Measurements from ENCODE around the gene ZNF423. TPM values are rescaled to one million over a fixed set of nuclear protein-coding genes. Genes with fewer than 3 reads are reported as not detected.

Gene ZNF423
- polyA plus RNA-seq, 1 of the 3 experiments (the other 2 are of a cell fraction) = 1.2 TPM

- TF ChIP-seq USF2 (IDR thresholded peaks at IDR 0.05; ENCODE audit: borderline replicate concordance, low read depth, low read length) = no peak
Observed at GRCh38 chr16:49464093-49464492, 391.8 kb downstream of the ZNF423 start (continued).

- ChIA-PET POLR2A (interaction anchor here (0.5 kb wide), 1 partner anchor 10 kb away, joined by 4 read pairs; no protein-coding TSS in a partner anchor), CTCF (interaction anchor here (1.1 kb wide), 1 partner anchor 8 kb away, joined by 4 read pairs; no protein-coding TSS in a partner anchor)
- no peak overlapping the region; the same call in 1 of the 2 replicates for H2AFZ ChIP-seq (ENCODE audit: low read depth)
- H4K20me1 ChIP-seq (ENCODE audit: insufficient read depth) = no peaks in the 10 kb centered on the region
- H3K9ac ChIP-seq = no peak overlapping the region
- no peaks in the 10 kb centered on the region for H3F3A ChIP-seq (replicated peaks; ENCODE audit: insufficient read depth)
- DNase-seq = no peak
- TF ChIP-seq SMC3 (IDR thresholded peaks at IDR 0.05; ENCODE audit: low read depth, low read length) (no peak), RAD21 (IDR thresholded peaks at IDR 0.05; ENCODE audit: low read length) (no peak), EP300 (IDR thresholded peaks at IDR 0.05; ENCODE audit: borderline replicate concordance in 1 of 2, low read depth in 1 of 2, low read length in 1 of 2) (no peak), USF1 (IDR thresholded peaks at IDR 0.05; ENCODE audit: borderline replicate concordance, low read depth) (no peak), PBX3 (IDR thresholded peaks at IDR 0.05) (no peak)
- H3K9me3 ChIP-seq = no peaks in the 10 kb centered on the region
- WGBS (ENCODE audit: low lambda C conversion rate) = 64% methylated on average over 6 of the region's 7 CpGs
- no peaks in the 10 kb centered on the region for H3K4me1 ChIP-seq (ENCODE audit: control insufficient read depth in 1 of 2, insufficient read depth in 2 of 2, low read depth in 1 of 2, low read length in 1 of 2)
- H3K27me3 ChIP-seq (ENCODE audit: insufficient read depth) = no peaks in the 10 kb centered on the region
- H3K36me3 ChIP-seq (replicated peaks in 1 of 2; ENCODE audit: control insufficient read depth in 1 of 2, insufficient read depth in 2 of 2, low read length in 1 of 2) = no peaks in the 10 kb centered on the region
- H3K4me3 ChIP-seq (ENCODE audit: low read depth in 2 of 2, low read length in 1 of 2) = no peak overlapping the region
- H3K79me2 ChIP-seq (ENCODE audit: insufficient read depth) = no peaks in the 10 kb centered on the region
- no peak overlapping the region for H3K27ac ChIP-seq (ENCODE audit: low read depth in 2 of 2, low read length in 1 of 2)
- H3K4me2 ChIP-seq = no peak overlapping the region
- no peaks in the 10 kb centered on the region for H3K9me2 ChIP-seq
Observed at GRCh38 chr16:49463529-49463928, 392.4 kb downstream of the ZNF423 start.

- no peak for DNase-seq
- Histone ChIP-seq H3K9me2 (no peaks in the 10 kb centered on the region), H2AFZ (ENCODE audit: low read depth) (no peak overlapping the region), H4K20me1 (ENCODE audit: insufficient read depth) (no peaks in the 10 kb centered on the region), H3K27me3 (ENCODE audit: insufficient read depth) (no peaks in the 10 kb centered on the region), H3F3A (replicated peaks; ENCODE audit: insufficient read depth) (no peaks in the 10 kb centered on the region), H3K9ac (no peak overlapping the region), H3K4me1 (ENCODE audit: control insufficient read depth in 1 of 2, insufficient read depth in 2 of 2, low read depth in 1 of 2, low read length in 1 of 2) (no peaks in the 10 kb centered on the region), H3K4me2 (no peak overlapping the region), H3K36me3 (replicated peaks in 1 of 2; ENCODE audit: control insufficient read depth in 1 of 2, insufficient read depth in 2 of 2, low read length in 1 of 2) (no peaks in the 10 kb centered on the region), H3K9me3 (no peaks in the 10 kb centered on the region), H3K27ac (ENCODE audit: low read depth in 2 of 2, low read length in 1 of 2) (no peak overlapping the region), H3K79me2 (ENCODE audit: insufficient read depth) (no peaks in the 10 kb centered on the region), H3K4me3 (ENCODE audit: low read depth in 2 of 2, low read length in 1 of 2) (no peak overlapping the region)
- 15% methylated on average over 2 of the region's 6 CpGs for WGBS (ENCODE audit: low lambda C conversion rate)
- CTCF ChIA-PET = interaction anchor here (1.1 kb wide), 1 partner anchor 9 kb away, joined by 4 read pairs; no protein-coding TSS in a partner anchor
- POLR2A ChIA-PET = no interaction called here
- no peak for TF ChIP-seq GABPA (IDR thresholded peaks at IDR 0.05; ENCODE audit: low read depth)
- TF ChIP-seq IRF3 (IDR thresholded peaks at IDR 0.05; ENCODE audit: low read depth, low read length) = no peak
- TF ChIP-seq FOXM1 (IDR thresholded peaks at IDR 0.05; ENCODE audit: low read depth) = no peak
- TF ChIP-seq CHD2 (IDR thresholded peaks at IDR 0.05; ENCODE audit: low read length, partially characterized antibody) = no peak
- TF ChIP-seq RXRA (IDR thresholded peaks at IDR 0.05; ENCODE audit: borderline replicate concordance, low read depth) = no peak
- no peak for TF ChIP-seq TCF12 (IDR thresholded peaks at IDR 0.05)
- TF ChIP-seq ZBTB33 (IDR thresholded peaks at IDR 0.05; ENCODE audit: borderline replicate concordance, low read depth) = no peak
- no peak for TF ChIP-seq TAF1 (IDR thresholded peaks at IDR 0.05; ENCODE audit: borderline replicate concordance, low read depth, low read length)
- no peak for TF ChIP-seq TEAD4 (IDR thresholded peaks at IDR 0.05; ENCODE audit: borderline replicate concordance, insufficient read depth)
- TF ChIP-seq MEF2A (IDR thresholded peaks at IDR 0.05; ENCODE audit: borderline replicate concordance, low read depth) = no peak
Observed at GRCh38 chr16:49462989-49463371, 392.9 kb downstream of the ZNF423 start.
